Measurements from ENCODE around the gene KSR1. TPM values are rescaled to one million over a fixed set of nuclear protein-coding genes. Genes with fewer than 3 reads are reported as not detected.

The KSR1 gene
- total and polyA plus RNA-seq, 2 of the 8 experiments (the other 6 are each of a cell fraction or from before 2014, with no cell fraction given) = 14.1 to 34.7 TPM

DNA sequence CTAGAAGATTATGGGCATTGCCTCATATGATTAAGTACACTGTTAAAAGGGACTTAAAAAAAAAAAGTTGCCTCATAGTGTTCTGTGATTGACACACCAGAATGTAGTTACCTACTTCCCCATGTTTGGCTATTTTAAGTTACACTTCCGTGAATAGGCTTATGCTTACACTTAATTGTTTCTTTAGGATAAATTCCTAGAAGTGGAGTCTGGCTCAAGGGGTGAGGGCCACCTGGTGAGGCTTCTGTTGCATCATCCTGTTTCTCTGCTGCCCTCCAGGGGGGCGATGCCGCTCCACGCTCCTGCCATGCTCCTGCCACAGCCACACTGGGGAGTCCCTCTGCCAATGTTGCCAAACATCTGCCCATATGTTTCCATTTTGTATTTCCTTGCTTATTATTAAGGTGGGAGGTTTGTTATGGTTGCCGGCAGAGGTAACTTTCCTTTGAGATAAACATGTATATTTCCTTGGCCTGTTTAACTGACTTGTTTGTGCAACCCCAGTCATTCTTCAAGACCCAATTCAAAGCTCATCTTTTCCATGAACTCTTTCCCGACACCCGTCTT, 73.1 kb downstream of the KSR1 start (continued):
- TF ChIP-seq, protein P1, sequence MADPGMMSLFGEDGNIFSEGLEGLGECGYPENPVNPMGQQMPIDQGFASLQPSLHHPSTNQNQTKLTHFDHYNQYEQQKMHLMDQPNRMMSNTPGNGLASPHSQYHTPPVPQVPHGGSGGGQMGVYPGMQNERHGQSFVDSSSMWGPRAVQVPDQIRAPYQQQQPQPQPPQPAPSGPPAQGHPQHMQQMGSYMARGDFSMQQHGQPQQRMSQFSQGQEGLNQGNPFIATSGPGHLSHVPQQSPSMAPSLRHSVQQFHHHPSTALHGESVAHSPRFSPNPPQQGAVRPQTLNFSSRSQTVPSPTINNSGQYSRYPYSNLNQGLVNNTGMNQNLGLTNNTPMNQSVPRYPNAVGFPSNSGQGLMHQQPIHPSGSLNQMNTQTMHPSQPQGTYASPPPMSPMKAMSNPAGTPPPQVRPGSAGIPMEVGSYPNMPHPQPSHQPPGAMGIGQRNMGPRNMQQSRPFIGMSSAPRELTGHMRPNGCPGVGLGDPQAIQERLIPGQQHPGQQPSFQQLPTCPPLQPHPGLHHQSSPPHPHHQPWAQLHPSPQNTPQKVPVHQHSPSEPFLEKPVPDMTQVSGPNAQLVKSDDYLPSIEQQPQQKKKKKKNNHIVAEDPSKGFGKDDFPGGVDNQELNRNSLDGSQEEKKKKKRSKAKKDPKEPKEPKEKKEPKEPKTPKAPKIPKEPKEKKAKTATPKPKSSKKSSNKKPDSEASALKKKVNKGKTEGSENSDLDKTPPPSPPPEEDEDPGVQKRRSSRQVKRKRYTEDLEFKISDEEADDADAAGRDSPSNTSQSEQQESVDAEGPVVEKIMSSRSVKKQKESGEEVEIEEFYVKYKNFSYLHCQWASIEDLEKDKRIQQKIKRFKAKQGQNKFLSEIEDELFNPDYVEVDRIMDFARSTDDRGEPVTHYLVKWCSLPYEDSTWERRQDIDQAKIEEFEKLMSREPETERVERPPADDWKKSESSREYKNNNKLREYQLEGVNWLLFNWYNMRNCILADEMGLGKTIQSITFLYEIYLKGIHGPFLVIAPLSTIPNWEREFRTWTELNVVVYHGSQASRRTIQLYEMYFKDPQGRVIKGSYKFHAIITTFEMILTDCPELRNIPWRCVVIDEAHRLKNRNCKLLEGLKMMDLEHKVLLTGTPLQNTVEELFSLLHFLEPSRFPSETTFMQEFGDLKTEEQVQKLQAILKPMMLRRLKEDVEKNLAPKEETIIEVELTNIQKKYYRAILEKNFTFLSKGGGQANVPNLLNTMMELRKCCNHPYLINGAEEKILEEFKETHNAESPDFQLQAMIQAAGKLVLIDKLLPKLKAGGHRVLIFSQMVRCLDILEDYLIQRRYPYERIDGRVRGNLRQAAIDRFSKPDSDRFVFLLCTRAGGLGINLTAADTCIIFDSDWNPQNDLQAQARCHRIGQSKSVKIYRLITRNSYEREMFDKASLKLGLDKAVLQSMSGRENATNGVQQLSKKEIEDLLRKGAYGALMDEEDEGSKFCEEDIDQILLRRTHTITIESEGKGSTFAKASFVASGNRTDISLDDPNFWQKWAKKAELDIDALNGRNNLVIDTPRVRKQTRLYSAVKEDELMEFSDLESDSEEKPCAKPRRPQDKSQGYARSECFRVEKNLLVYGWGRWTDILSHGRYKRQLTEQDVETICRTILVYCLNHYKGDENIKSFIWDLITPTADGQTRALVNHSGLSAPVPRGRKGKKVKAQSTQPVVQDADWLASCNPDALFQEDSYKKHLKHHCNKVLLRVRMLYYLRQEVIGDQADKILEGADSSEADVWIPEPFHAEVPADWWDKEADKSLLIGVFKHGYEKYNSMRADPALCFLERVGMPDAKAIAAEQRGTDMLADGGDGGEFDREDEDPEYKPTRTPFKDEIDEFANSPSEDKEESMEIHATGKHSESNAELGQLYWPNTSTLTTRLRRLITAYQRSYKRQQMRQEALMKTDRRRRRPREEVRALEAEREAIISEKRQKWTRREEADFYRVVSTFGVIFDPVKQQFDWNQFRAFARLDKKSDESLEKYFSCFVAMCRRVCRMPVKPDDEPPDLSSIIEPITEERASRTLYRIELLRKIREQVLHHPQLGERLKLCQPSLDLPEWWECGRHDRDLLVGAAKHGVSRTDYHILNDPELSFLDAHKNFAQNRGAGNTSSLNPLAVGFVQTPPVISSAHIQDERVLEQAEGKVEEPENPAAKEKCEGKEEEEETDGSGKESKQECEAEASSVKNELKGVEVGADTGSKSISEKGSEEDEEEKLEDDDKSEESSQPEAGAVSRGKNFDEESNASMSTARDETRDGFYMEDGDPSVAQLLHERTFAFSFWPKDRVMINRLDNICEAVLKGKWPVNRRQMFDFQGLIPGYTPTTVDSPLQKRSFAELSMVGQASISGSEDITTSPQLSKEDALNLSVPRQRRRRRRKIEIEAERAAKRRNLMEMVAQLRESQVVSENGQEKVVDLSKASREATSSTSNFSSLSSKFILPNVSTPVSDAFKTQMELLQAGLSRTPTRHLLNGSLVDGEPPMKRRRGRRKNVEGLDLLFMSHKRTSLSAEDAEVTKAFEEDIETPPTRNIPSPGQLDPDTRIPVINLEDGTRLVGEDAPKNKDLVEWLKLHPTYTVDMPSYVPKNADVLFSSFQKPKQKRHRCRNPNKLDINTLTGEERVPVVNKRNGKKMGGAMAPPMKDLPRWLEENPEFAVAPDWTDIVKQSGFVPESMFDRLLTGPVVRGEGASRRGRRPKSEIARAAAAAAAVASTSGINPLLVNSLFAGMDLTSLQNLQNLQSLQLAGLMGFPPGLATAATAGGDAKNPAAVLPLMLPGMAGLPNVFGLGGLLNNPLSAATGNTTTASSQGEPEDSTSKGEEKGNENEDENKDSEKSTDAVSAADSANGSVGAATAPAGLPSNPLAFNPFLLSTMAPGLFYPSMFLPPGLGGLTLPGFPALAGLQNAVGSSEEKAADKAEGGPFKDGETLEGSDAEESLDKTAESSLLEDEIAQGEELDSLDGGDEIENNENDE (IDR thresholded peaks at IDR 0.05; ENCODE audit: insufficient replicate concordance, low read length) = no peak
- TF ChIP-seq CBX5 (IDR thresholded peaks at IDR 0.05; ENCODE audit: low read depth, low read length) (no peak), JUND (IDR thresholded peaks at IDR 0.05; ENCODE audit: low read length) (0 out of 2 replicates have a peak, but pooled peaks have one; percentile 58), SP2 (IDR thresholded peaks at IDR 0.05; ENCODE audit: low read length) (no peak), KDM5A (IDR thresholded peaks at IDR 0.05; ENCODE audit: low read length) (no peak), ASH2L (IDR thresholded peaks at IDR 0.05; ENCODE audit: low read length) (no peak), EP300 (IDR thresholded peaks at IDR 0.05; ENCODE audit: borderline replicate concordance in 1 of 2, low read depth in 2 of 2, low read length in 2 of 2) (no peak), CTBP2 (IDR thresholded peaks at IDR 0.05; ENCODE audit: borderline replicate concordance, insufficient read depth, insufficient read length, low read length) (no peak), FOSL1 (IDR thresholded peaks at IDR 0.05; ENCODE audit: insufficient read depth, low read depth, low read length) (no peak)
- TF ChIP-seq, protein P2, sequence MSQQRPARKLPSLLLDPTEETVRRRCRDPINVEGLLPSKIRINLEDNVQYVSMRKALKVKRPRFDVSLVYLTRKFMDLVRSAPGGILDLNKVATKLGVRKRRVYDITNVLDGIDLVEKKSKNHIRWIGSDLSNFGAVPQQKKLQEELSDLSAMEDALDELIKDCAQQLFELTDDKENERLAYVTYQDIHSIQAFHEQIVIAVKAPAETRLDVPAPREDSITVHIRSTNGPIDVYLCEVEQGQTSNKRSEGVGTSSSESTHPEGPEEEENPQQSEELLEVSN (IDR thresholded peaks at IDR 0.05) = no peak

Data from H1 (cell line).